AG20443 (cell line): Measurements from ENCODE around the gene CSRNP3.
"Not testable (repeated sequence)": the region's sequence is repeated elsewhere in the genome, so short reads cannot be mapped to it uniquely, and the experiment has no call there.

Experiments
- DNase-seq: peaks from one replicate; pipeline ENCODE4 v3.0.0; 2012; ENCODE audit warnings: low spot score, mixed read lengths

CSRNP3 gene

GRCh38 chr2:165587335-165587938, 117.9 kb downstream of the CSRNP3 start:
- DNase-seq: no peak

- not testable (repeated sequence) for DNase-seq
Measured at GRCh38 chr2:165590999-165591398, 121.5 kb downstream of the CSRNP3 start.

- DNase-seq: peak; percentile 12
Measured at GRCh38 chr2:165593081-165593480, 123.6 kb downstream of the CSRNP3 start.

GRCh38 chr2:165594231-165594934, 124.9 kb downstream of the CSRNP3 start:
- no peak for DNase-seq

- no peak for DNase-seq
Measured at GRCh38 chr2:165594935-165595255, 125.4 kb downstream of the CSRNP3 start.

- no peak for DNase-seq
Measured at GRCh38 chr2:165596788-165597187, 127.3 kb downstream of the CSRNP3 start.

GRCh38 chr2:165601065-165601830, 131.8 kb downstream of the CSRNP3 start:
- no peak for DNase-seq

GRCh38 chr2:165601928-165602521, 132.5 kb downstream of the CSRNP3 start:
- DNase-seq: peak; percentile 22

GRCh38 chr2:165609672-165610071, 140.2 kb downstream of the CSRNP3 start:
- DNase-seq: no peak

- DNase-seq: no peak
Measured at GRCh38 chr2:165610591-165611029, 141.1 kb downstream of the CSRNP3 start.

- no peak for DNase-seq
Measured at GRCh38 chr2:165617741-165618481, 148.4 kb downstream of the CSRNP3 start.

- DNase-seq: no peak
Measured at GRCh38 chr2:165618806-165619205, 149.3 kb downstream of the CSRNP3 start.

- DNase-seq: no peak
Measured at GRCh38 chr2:165621086-165621560, 151.6 kb downstream of the CSRNP3 start.

GRCh38 chr2:165623161-165623560, 153.7 kb downstream of the CSRNP3 start:
- DNase-seq: no peak

- DNase-seq: no peak
Measured at GRCh38 chr2:165623783-165624469, 154.4 kb downstream of the CSRNP3 start.

GRCh38 chr2:165624470-165624800, 154.9 kb downstream of the CSRNP3 start:
- DNase-seq: no peak

- no peak for DNase-seq
Measured at GRCh38 chr2:165627470-165627869, 158.0 kb downstream of the CSRNP3 start.

- DNase-seq: no peak
Measured at GRCh38 chr2:165629776-165630175, 160.3 kb downstream of the CSRNP3 start.

GRCh38 chr2:165630236-165630635, 160.7 kb downstream of the CSRNP3 start:
- DNase-seq: no peak

- DNase-seq: no peak
Measured at GRCh38 chr2:165631089-165631488, 161.6 kb downstream of the CSRNP3 start.

- no peak for DNase-seq
Measured at GRCh38 chr2:165632594-165632993, 163.1 kb downstream of the CSRNP3 start.
